GM12878 (cell line): Measurements from ENCODE around the gene HINT3. TPM values are rescaled to one million over a fixed set of nuclear protein-coding genes. Genes with fewer than 3 reads are reported as not detected.
A peak's percentile ranks its signal among the peaks of the same experiment; 100 is the strongest.

Experiments
- CHD2 ChIP-seq: IDR thresholded peaks from 2 replicates; pipeline ENCODE4 v1.6.1; 2011; ENCODE audit warnings: low read depth, low read length, improper control_type of control experiment, borderline replicate concordance
- ESRRA ChIP-seq: IDR thresholded peaks from 2 replicates; pipeline ENCODE4 v1.6.1; 2012; ENCODE audit warnings: mild to moderate bottlenecking, low read length, improper control_type of control experiment
- HCFC1 ChIP-seq: fragments of 150-350 bp; IDR thresholded peaks from 2 replicates; pipeline ENCODE4 v1.6.1; 2014; ENCODE audit warnings: low read length
- MYC ChIP-seq: IDR thresholded peaks from 2 replicates; pipeline ENCODE4 v1.6.1; 2011; ENCODE audit warnings: mild to moderate bottlenecking, low read length, moderate library complexity, inconsistent platforms; ENCODE audit not compliant: insufficient read depth, insufficient replicate concordance, insufficient read length, severe bottlenecking
- NR2C1 ChIP-seq: fragments of 450-650 bp; IDR thresholded peaks from 2 replicates; pipeline ENCODE4 v1.6.1; 2017; ENCODE audit warnings: antibody characterized with exemption, mild to moderate bottlenecking, moderate library complexity
- PRDM15 ChIP-seq: fragments of 450-650 bp; formaldehyde crosslinking; IDR thresholded peaks from 2 replicates; pipeline ENCODE4 v1.4.0; 2020; ENCODE audit warnings: mild to moderate bottlenecking, moderate library complexity
- SIX5 ChIP-seq: IDR thresholded peaks from 2 replicates; pipeline ENCODE4 v1.6.1; 2011; ENCODE audit warnings: mild to moderate bottlenecking, low read depth, low read length, moderate library complexity; ENCODE audit not compliant: severe bottlenecking
- USF1 ChIP-seq: IDR thresholded peaks from 2 replicates; pipeline ENCODE4 v1.6.1; 2011; ENCODE audit warnings: borderline replicate concordance, low read depth, mild to moderate bottlenecking, moderate library complexity, mixed read lengths, low read length; ENCODE audit not compliant: insufficient read depth; ENCODE audit errors: extremely low read length
- ZBTB33 ChIP-seq: fragments of 450-650 bp; IDR thresholded peaks from 2 replicates; pipeline ENCODE4 v1.6.1; 2017; ENCODE audit warnings: mild to moderate bottlenecking
- ZBTB4 ChIP-seq: fragments of 450-650 bp; formaldehyde crosslinking; IDR thresholded peaks from 2 replicates; pipeline ENCODE4 v1.4.0; 2022; ENCODE audit warnings: mild to moderate bottlenecking, moderate library complexity
- ZNF384 ChIP-seq: IDR thresholded peaks from 2 replicates; pipeline ENCODE4 v1.6.1; 2012; ENCODE audit warnings: low read depth, mild to moderate bottlenecking, low read length, improper control_type of control experiment, borderline replicate concordance
- ZZZ3 ChIP-seq: IDR thresholded peaks from 2 replicates; pipeline ENCODE4 v1.6.1; 2011; ENCODE audit warnings: low read depth; ENCODE audit not compliant: control insufficient read depth, insufficient read length
- polyA plus RNA-seq, 11 experiments: library from polyadenylated mRNA; depleted of rRNA in 4 of 11; unstranded in 6 of 11; stranded (reverse) in 5 of 11; fragments of >200 nt; fragmentation: Nextera tagmentation in 4 of 11; fragmentation: Illumina TruSeq in 1 of 11; extraction: Ambion mirVana in 4 of 11; extraction: Trizol in 1 of 11; gene quantifications; 1 replicate in 1 of 11; 2 replicates in 10 of 11; pipeline versions ENCODE4 v1.2.1 to v1.2.3, GENCODE V29; 2011 to 2016; ENCODE audit warnings: inconsistent platforms in 2 of 11, missing spikeins in 2 of 11, low read depth in 1 of 11
- total RNA-seq, 4 experiments: library from RNA; depleted of rRNA in 3 of 4; stranded (reverse); fragments of >200 nt in 3 of 4; fragmentation: Illumina TruSeq in 1 of 4; extraction: Trizol in 1 of 4; gene quantifications; 2 replicates each; pipeline versions ENCODE4 v1.2.1 to v1.2.3, GENCODE V29; 2013 to 2021

HINT3 gene
- total and polyA plus RNA-seq, 10 of the 15 experiments (the other 5 are each of a cell fraction or from before 2014, with no cell fraction given), result 0.72 to 9.1 (median 5.4) TPM

- TF ChIP-seq USF1 (no peak), NR2C1 (peak; percentile 85), ESRRA (0 out of 2 replicates have a peak, but pooled peaks have one; percentile 29), ZNF384 (no peak), CHD2 (peak; percentile 36; the same call in 1 of the 2 replicates), MYC (no peak), ZZZ3 (no peak), ZBTB33 (peak; percentile 61; the same call in 1 of the 2 replicates), PRDM15 (no peak), ZBTB4 (CRISPR knock-in tag) (no peak), SIX5 (no peak), HCFC1 (peak; percentile 46; the same call in 1 of the 2 replicates)
Observed at GRCh38 chr6:125956506-125957390, at the start of gene HINT3 (continued).
